Trophoblast cell (in vitro differentiated cells and primary cell): ENCODE results near the gene CHEK1.
"Not testable (repeated sequence)": the region's sequence is repeated elsewhere in the genome, so short reads cannot be mapped to it uniquely, and the experiment has no call there.

Source experiments
- DNase-seq, 2 donors: peaks; one replicate each; pipeline ENCODE4 v3.0.0-alpha.2; 2016
- H2AFZ ChIP-seq: 2 replicates; pipeline ENCODE4 v1.6.1; 2013; ENCODE audit warnings: low read length, moderate library complexity, mild to moderate bottlenecking; ENCODE audit not compliant: insufficient read depth, poor library complexity
- H2AK5ac ChIP-seq: 2 replicates; pipeline ENCODE4 v1.6.1; 2013; ENCODE audit warnings: mild to moderate bottlenecking, low read length
- H2BK120ac ChIP-seq: 2 replicates; pipeline ENCODE4 v1.6.1; 2013; ENCODE audit warnings: low read length, mild to moderate bottlenecking, moderate library complexity; ENCODE audit not compliant: insufficient read depth, poor library complexity
- H2BK12ac ChIP-seq: 2 replicates; pipeline ENCODE4 v1.6.1; 2013; ENCODE audit warnings: mild to moderate bottlenecking, low read length, moderate library complexity
- H2BK5ac ChIP-seq: 2 replicates; pipeline ENCODE4 v1.6.1; 2013; ENCODE audit warnings: low read length, low read depth, moderate library complexity, mild to moderate bottlenecking; ENCODE audit not compliant: poor library complexity
- H3K14ac ChIP-seq: 2 replicates; pipeline ENCODE4 v1.6.1; 2013; ENCODE audit warnings: mild to moderate bottlenecking, low read length
- H3K18ac ChIP-seq: 2 replicates; pipeline ENCODE4 v1.6.1; 2013; ENCODE audit warnings: mild to moderate bottlenecking, low read length
- H3K23ac ChIP-seq: 2 replicates; pipeline ENCODE4 v1.6.1; 2013; ENCODE audit warnings: low read length
- H3K27ac ChIP-seq: 2 replicates; pipeline ENCODE4 v1.5.1; 2013; ENCODE audit warnings: low read depth, mild to moderate bottlenecking, inconsistent platforms, low read length, moderate library complexity
- H3K27me3 ChIP-seq: 2 replicates; pipeline ENCODE4 v1.6.1; 2013; ENCODE audit warnings: inconsistent platforms, mild to moderate bottlenecking, low read length, moderate library complexity; ENCODE audit not compliant: insufficient read depth
- H3K36me3 ChIP-seq, 2 experiments: 1 replicate in 1 of 2; 2 replicates in 1 of 2; pipeline ENCODE4 v1.6.1; 2013; ENCODE audit warnings: low read length in 2 of 2, mild to moderate bottlenecking in 2 of 2, moderate library complexity in 1 of 2; ENCODE audit not compliant: insufficient read depth in 2 of 2, control insufficient read depth in 1 of 2
- H3K4ac ChIP-seq: 2 replicates; pipeline ENCODE4 v1.6.1; 2013; ENCODE audit warnings: low read depth, mild to moderate bottlenecking, low read length, moderate library complexity
- H3K4me1 ChIP-seq, 2 experiments: 1 replicate in 1 of 2; 2 replicates in 1 of 2; pipeline ENCODE4 v1.6.1; 2013; ENCODE audit warnings: low read length in 2 of 2, mild to moderate bottlenecking in 2 of 2, moderate library complexity in 1 of 2; ENCODE audit not compliant: insufficient read depth in 2 of 2, control insufficient read depth in 1 of 2
- H3K4me2 ChIP-seq: 2 replicates; pipeline ENCODE4 v1.6.1; 2013; ENCODE audit warnings: inconsistent platforms, mild to moderate bottlenecking, low read length, moderate library complexity
- H3K4me3 ChIP-seq: 2 replicates; pipeline ENCODE4 v1.5.1; 2013; ENCODE audit warnings: mild to moderate bottlenecking, low read depth, low read length, inconsistent platforms
- H3K79me1 ChIP-seq: one replicate; pipeline ENCODE4 v1.6.1; 2013; ENCODE audit warnings: low read length
- H3K79me2 ChIP-seq: 2 replicates; pipeline ENCODE4 v1.6.1; 2013; ENCODE audit warnings: low read length, mild to moderate bottlenecking; ENCODE audit not compliant: control insufficient read depth, insufficient read depth, poor library complexity
- H3K9ac ChIP-seq: 2 replicates; pipeline ENCODE4 v1.6.1; 2013; ENCODE audit warnings: mild to moderate bottlenecking, low read length
- H3K9me3 ChIP-seq: 2 replicates; pipeline ENCODE4 v1.6.1; 2013; ENCODE audit warnings: low read depth, mild to moderate bottlenecking, control low read depth, inconsistent platforms, low read length; ENCODE audit not compliant: insufficient read depth
- H4K12ac ChIP-seq: 2 replicates; pipeline ENCODE4 v1.6.1; 2013; ENCODE audit warnings: low read depth, mild to moderate bottlenecking, low read length, moderate library complexity
- H4K8ac ChIP-seq: 2 replicates; pipeline ENCODE4 v1.6.1; 2013; ENCODE audit warnings: low read depth, mild to moderate bottlenecking, low read length, moderate library complexity
- H4K91ac ChIP-seq: one replicate; pipeline ENCODE4 v1.6.1; 2013; ENCODE audit warnings: low read depth, mild to moderate bottlenecking, low read length, moderate library complexity
- WGBS: extraction: QIAGEN DNeasy Blood & Tissue Kit; methylation state at CpG from one replicate; pipeline ENCODE4 v1.1.7; 2013; ENCODE audit warnings: missing lambda C conversion rate; ENCODE audit not compliant: insufficient read length, insufficient coverage; ENCODE audit errors: extremely low coverage; 5-methylcytosine and 5-hydroxymethylcytosine counted together

Gene CHEK1

GRCh38 chr11:125694951-125695350, 70.0 kb downstream of the CHEK1 start:
- no peak overlapping the region for H2AFZ ChIP-seq
- no peaks in the 10 kb centered on the region for H3K79me2 ChIP-seq
- H3K4ac ChIP-seq = no peak overlapping the region
- no peak overlapping the region for H3K27ac ChIP-seq
- no peak overlapping the region for H3K14ac ChIP-seq
- no peak overlapping the region for H2BK12ac ChIP-seq
- no peak overlapping the region for H3K23ac ChIP-seq
- H4K12ac ChIP-seq = no peak overlapping the region
- no peak overlapping the region for H3K9ac ChIP-seq
- no peak overlapping the region for H2AK5ac ChIP-seq
- no peaks in the 10 kb centered on the region for H3K4me1 ChIP-seq
- H3K18ac ChIP-seq = no peak overlapping the region
- H2BK120ac ChIP-seq = no peak overlapping the region
- H3K79me1 ChIP-seq = no peaks in the 10 kb centered on the region
- H3K4me2 ChIP-seq = no peak overlapping the region
- no peak overlapping the region for H3K4me3 ChIP-seq
- H4K8ac ChIP-seq = no peak overlapping the region
- peaks cover 2% of the 10 kb centered on the region for H3K9me3 ChIP-seq
- no peak for DNase-seq
- no peaks in the 10 kb centered on the region for H3K27me3 ChIP-seq
- H4K91ac ChIP-seq = no peak overlapping the region
- no peak overlapping the region for H2BK5ac ChIP-seq
- H3K36me3 ChIP-seq = no peaks in the 10 kb centered on the region
- WGBS = no CpG with 5 or more reads among the region's 2 CpGs

GRCh38 chr11:125701018-125701610, 76.2 kb downstream of the CHEK1 start:
- H3K27ac ChIP-seq = no peak overlapping the region
- H3K79me1 ChIP-seq = no peaks in the 10 kb centered on the region
- WGBS = no CpG with 5 or more reads among the region's 6 CpGs
- no peak overlapping the region for H3K4ac ChIP-seq
- no peak overlapping the region for H2AK5ac ChIP-seq
- H3K27me3 ChIP-seq = no peaks in the 10 kb centered on the region
- no peak overlapping the region for H3K4me3 ChIP-seq
- H3K9me3 ChIP-seq = no peaks in the 10 kb centered on the region
- no peak overlapping the region for H3K4me2 ChIP-seq
- H3K23ac ChIP-seq = no peak overlapping the region
- H2BK120ac ChIP-seq = no peak overlapping the region
- no peak overlapping the region for H4K8ac ChIP-seq
- no peak overlapping the region for H2AFZ ChIP-seq
- H2BK5ac ChIP-seq = no peak overlapping the region
- H3K79me2 ChIP-seq = no peaks in the 10 kb centered on the region
- H3K4me1 ChIP-seq = no peaks in the 10 kb centered on the region
- no peaks in the 10 kb centered on the region for H3K36me3 ChIP-seq
- H3K14ac ChIP-seq = no peak overlapping the region
- no peak for DNase-seq
- H3K18ac ChIP-seq = no peak overlapping the region
- no peak overlapping the region for H4K91ac ChIP-seq
- no peak overlapping the region for H3K9ac ChIP-seq
- H2BK12ac ChIP-seq = no peak overlapping the region
- no peak overlapping the region for H4K12ac ChIP-seq

GRCh38 chr11:125701858-125702621, 77.1 kb downstream of the CHEK1 start:
- H3K27ac ChIP-seq = no peak overlapping the region
- H3K23ac ChIP-seq = no peak overlapping the region
- no peak overlapping the region for H2AFZ ChIP-seq
- no peak overlapping the region for H2BK5ac ChIP-seq
- H3K79me1 ChIP-seq = no peaks in the 10 kb centered on the region
- H3K27me3 ChIP-seq = no peaks in the 10 kb centered on the region
- H4K8ac ChIP-seq = no peak overlapping the region
- H4K91ac ChIP-seq = no peak overlapping the region
- H4K12ac ChIP-seq = no peak overlapping the region
- H3K4me1 ChIP-seq = no peaks in the 10 kb centered on the region
- H2BK120ac ChIP-seq = no peak overlapping the region
- H3K79me2 ChIP-seq = no peaks in the 10 kb centered on the region
- DNase-seq = peak in 1 of 2 donors; percentile 8
- H3K4ac ChIP-seq = no peak overlapping the region
- no peaks in the 10 kb centered on the region for H3K36me3 ChIP-seq
- no peak overlapping the region for H3K4me3 ChIP-seq
- no peak overlapping the region for H3K4me2 ChIP-seq
- no peak overlapping the region for H3K18ac ChIP-seq
- no CpG with 5 or more reads among the region's 6 CpGs for WGBS
- H3K9me3 ChIP-seq = no peaks in the 10 kb centered on the region
- H3K14ac ChIP-seq = no peak overlapping the region
- H2AK5ac ChIP-seq = no peak overlapping the region
- no peak overlapping the region for H2BK12ac ChIP-seq
- H3K9ac ChIP-seq = no peak overlapping the region

- not testable (repeated sequence) for H3K79me1 ChIP-seq, H4K12ac ChIP-seq, H2AK5ac ChIP-seq, H3K27me3 ChIP-seq, H3K23ac ChIP-seq, H4K8ac ChIP-seq, H3K27ac ChIP-seq, DNase-seq, H3K36me3 ChIP-seq, H3K4ac ChIP-seq, H2BK120ac ChIP-seq, H3K14ac ChIP-seq, H3K79me2 ChIP-seq, H3K4me3 ChIP-seq, H3K18ac ChIP-seq, H3K9ac ChIP-seq, H2AFZ ChIP-seq, H3K4me1 ChIP-seq, H2BK5ac ChIP-seq, H3K9me3 ChIP-seq, H3K4me2 ChIP-seq, H4K91ac ChIP-seq, H2BK12ac ChIP-seq
- WGBS = no CpG with 5 or more reads among the region's 24 CpGs
Measured at GRCh38 chr11:125704686-125705085, 79.7 kb downstream of the CHEK1 start.
